Hepatocyte (in vitro differentiated cells): ENCODE results near the gene COMT. TPM values are rescaled to one million over a fixed set of nuclear protein-coding genes. Genes with fewer than 3 reads are reported as not detected.

Experiments used
- DNase-seq: peaks from one replicate; pipeline ENCODE4 v3.0.0-alpha.2; 2016; ENCODE audit warnings: low spot score
- H2AFZ ChIP-seq: fragments of 200-600 bp; sonication (generic); 2 replicates; pipeline ENCODE4 v1.6.0; 2016; ENCODE audit warnings: antibody characterized with exemption, mild to moderate bottlenecking
- H3K27ac ChIP-seq: fragments of 200-600 bp; sonication (generic); 2 replicates; pipeline ENCODE4 v1.5.1; 2016; ENCODE audit warnings: mild to moderate bottlenecking
- H3K27me3 ChIP-seq: fragments of 200-600 bp; sonication (generic); 2 replicates; pipeline ENCODE4 v1.6.1; 2016
- H3K36me3 ChIP-seq: fragments of 200-600 bp; sonication (generic); replicated peaks from 2 replicates; pipeline ENCODE4 v1.5.1; 2016; ENCODE audit warnings: low read depth; ENCODE audit not compliant: insufficient read depth
- H3K4me1 ChIP-seq: fragments of 200-600 bp; sonication (generic); 2 replicates; pipeline ENCODE4 v1.5.1; 2016; ENCODE audit warnings: mild to moderate bottlenecking, moderate library complexity; ENCODE audit not compliant: insufficient read depth
- H3K4me2 ChIP-seq: fragments of 200-600 bp; sonication (generic); 2 replicates; pipeline ENCODE4 v1.6.0; 2016
- H3K4me3 ChIP-seq: fragments of 200-600 bp; sonication (generic); 2 replicates; pipeline ENCODE4 v1.5.1; 2016; ENCODE audit warnings: mild to moderate bottlenecking
- H3K79me2 ChIP-seq: fragments of 200-600 bp; sonication (generic); 2 replicates; pipeline ENCODE4 v1.6.0; 2017; ENCODE audit warnings: mild to moderate bottlenecking
- H3K9me2 ChIP-seq: fragments of 200-600 bp; sonication (generic); replicated peaks from 2 replicates; pipeline ENCODE4 v1.6.0; 2017; ENCODE audit warnings: mild to moderate bottlenecking; ENCODE audit not compliant: insufficient read depth
- H3K9me3 ChIP-seq: fragments of 200-600 bp; sonication (generic); 2 replicates; pipeline ENCODE4 v1.5.1; 2016; ENCODE audit warnings: low read depth, mild to moderate bottlenecking
- H4K20me1 ChIP-seq: fragments of 200-600 bp; sonication (generic); 2 replicates; pipeline ENCODE4 v1.6.0; 2016; ENCODE audit warnings: mild to moderate bottlenecking; ENCODE audit not compliant: insufficient read depth, poor library complexity, severe bottlenecking
- CTCF ChIP-seq: fragments of 200-600 bp; sonication (generic); IDR thresholded peaks from 2 replicates; pipeline ENCODE4 v1.5.1; 2016; ENCODE audit warnings: antibody characterized with exemption, mild to moderate bottlenecking; ENCODE audit not compliant: poor library complexity
- EZH2 ChIP-seq: fragments of 200-600 bp; sonication (generic); IDR thresholded peaks from 2 replicates; pipeline ENCODE4 v1.6.1; 2016; ENCODE audit warnings: antibody characterized with exemption, mild to moderate bottlenecking, borderline replicate concordance
- EZH2phosphoT487 ChIP-seq: fragments of 200-600 bp; sonication (generic); IDR thresholded peaks from one replicate; pipeline ENCODE4 v1.6.1; 2018; ENCODE audit warnings: antibody characterized with exemption, mild to moderate bottlenecking, low read depth, moderate library complexity; ENCODE audit not compliant: unreplicated experiment, severe bottlenecking
- WGBS: methylation state at CpG from one replicate; pipeline ENCODE4 v1.1.6; 2016; ENCODE audit warnings: low lambda C conversion rate; ENCODE audit errors: missing lambda C conversion rate; 5-methylcytosine and 5-hydroxymethylcytosine counted together
- polyA plus RNA-seq: library from polyadenylated mRNA; unstranded; fragments of >200 nt; fragmentation: Nextera tagmentation; extraction: Ambion mirVana; gene quantifications from 2 replicates; pipeline ENCODE4 v1.2.1, GENCODE V29; 2016
- total RNA-seq: library from RNA; depleted of rRNA; stranded (reverse); fragments of >200 nt; gene quantifications from 2 replicates; pipeline ENCODE4 v1.2.3, GENCODE V29; 2014

COMT gene
- total and polyA plus RNA-seq, 2 experiments from 2014 or later = 74.5 to 153 TPM

GRCh38 chr22:19962246-19962908, 20.8 kb downstream of the COMT start:
- no peaks in the 10 kb centered on the region for H3K36me3 ChIP-seq
- no peaks in the 10 kb centered on the region for H3K27me3 ChIP-seq
- WGBS = 45% methylated on average over 18 of the region's 22 CpGs
- no peaks in the 10 kb centered on the region for H3K9me2 ChIP-seq
- H3K79me2 ChIP-seq = peaks cover 15% of the 10 kb centered on the region
- peak overlapping the region; percentile 76 for H3K4me2 ChIP-seq
- H2AFZ ChIP-seq = no peak overlapping the region
- TF ChIP-seq CTCF (peak; percentile 61), EZH2 (no peak)
- no peaks in the 10 kb centered on the region for H4K20me1 ChIP-seq
- H3K4me1 ChIP-seq = peaks cover 49% of the 10 kb centered on the region
- peak overlapping the region; percentile 94 for H3K27ac ChIP-seq
- peak; percentile 94 for DNase-seq
- H3K9me3 ChIP-seq = no peaks in the 10 kb centered on the region
- H3K4me3 ChIP-seq = no peak overlapping the region

- peak; percentile 95 for DNase-seq
- WGBS = 58% methylated on average over 25 of the region's 30 CpGs
- no peak overlapping the region for H3K4me3 ChIP-seq
- no peaks in the 10 kb centered on the region for H3K36me3 ChIP-seq
- H4K20me1 ChIP-seq = no peaks in the 10 kb centered on the region
- peak overlapping the region; percentile 76 for H3K4me2 ChIP-seq
- H3K27me3 ChIP-seq = no peaks in the 10 kb centered on the region
- no peak overlapping the region for H2AFZ ChIP-seq
- H3K9me3 ChIP-seq = no peaks in the 10 kb centered on the region
- H3K9me2 ChIP-seq = no peaks in the 10 kb centered on the region
- peaks cover 49% of the 10 kb centered on the region for H3K4me1 ChIP-seq
- H3K27ac ChIP-seq = peak overlapping the region; percentile 96
- TF ChIP-seq EZH2phosphoT487 = no peak
- peaks cover 15% of the 10 kb centered on the region for H3K79me2 ChIP-seq
Observed at GRCh38 chr22:19962909-19963806, 21.6 kb downstream of the COMT start.

- DNase-seq = no peak
- Histone ChIP-seq H3K4me3 (no peak overlapping the region), H3K27me3 (no peaks in the 10 kb centered on the region), H3K79me2 (peaks cover 15% of the 10 kb centered on the region), H3K4me2 (peak overlapping the region; percentile 76), H4K20me1 (no peaks in the 10 kb centered on the region), H3K9me2 (no peaks in the 10 kb centered on the region), H3K27ac (peak overlapping the region; percentile 96), H3K9me3 (no peaks in the 10 kb centered on the region), H2AFZ (no peak overlapping the region), H3K4me1 (peaks cover 44% of the 10 kb centered on the region), H3K36me3 (no peaks in the 10 kb centered on the region)
- TF ChIP-seq EZH2phosphoT487 = no peak
- no peak for TF ChIP-seq CTCF
- TF ChIP-seq EZH2 = no peak
- WGBS = 97% methylated on average over 11 of the region's 12 CpGs
Observed at GRCh38 chr22:19963863-19964642, 22.5 kb downstream of the COMT start.
